OCI-LY3 (cell line): ENCODE measurements around the gene MYH7.

Source experiments
- H2AFZ ChIP-seq: fragments of 200-600, 300-600 bp; shearing (Covaris generic); 2 replicates; pipeline ENCODE4 v1.6.0; 2014; ENCODE audit warnings: antibody characterized with exemption, low read depth, low read length
- H3K27ac ChIP-seq: fragments of 200-600, 300-600 bp; sonication (generic); 2 replicates; pipeline ENCODE4 v1.5.1; 2014; ENCODE audit warnings: mild to moderate bottlenecking, low read length, moderate library complexity, mixed read lengths
- H3K27me3 ChIP-seq: fragments of 200-600, 300-600 bp; sonication (generic); 2 replicates; pipeline ENCODE4 v1.6.1; 2014; ENCODE audit warnings: low read depth, low read length, mixed read lengths
- H3K36me3 ChIP-seq: fragments of 200-600, 300-600 bp; sonication (generic); replicated peaks from 2 replicates; pipeline ENCODE3; 2014; ENCODE audit warnings: low read depth, low read length, mixed read lengths
- H3K4me1 ChIP-seq: fragments of 300-600, 200-600 bp; sonication (generic); 2 replicates; pipeline ENCODE4 v1.6.1; 2014; ENCODE audit warnings: low read length, mixed read lengths
- H3K4me2 ChIP-seq: fragments of 200-600, 300-600 bp; sonication (generic); 2 replicates; pipeline ENCODE4 v1.6.1; 2014; ENCODE audit warnings: low read length, mixed read lengths
- H3K4me3 ChIP-seq: fragments of 300-600, 200-600 bp; sonication (generic); 2 replicates; pipeline ENCODE4 v1.5.1; 2014; ENCODE audit warnings: antibody characterized with exemption, mild to moderate bottlenecking, low read length, moderate library complexity
- H3K79me2 ChIP-seq: fragments of 300-600, 200-600 bp; shearing (Covaris generic); 2 replicates; pipeline ENCODE4 v1.6.1; 2014; ENCODE audit warnings: mild to moderate bottlenecking, low read length, mixed read lengths
- H3K9ac ChIP-seq: fragments of 300-600, 200-600 bp; shearing (Covaris generic); 2 replicates; pipeline ENCODE4 v1.6.0; 2014; ENCODE audit warnings: mild to moderate bottlenecking, low read length, moderate library complexity
- H3K9me3 ChIP-seq: fragments of 200-600, 300-600 bp; shearing (Covaris generic); 2 replicates; pipeline ENCODE4 v1.6.1; 2014; ENCODE audit warnings: low read length, mixed read lengths; ENCODE audit not compliant: insufficient read depth
- H4K20me1 ChIP-seq: fragments of 200-600, 300-600 bp; sonication (generic); 2 replicates; pipeline ENCODE4 v1.6.1; 2016; ENCODE audit warnings: low read length, mixed read lengths; ENCODE audit not compliant: insufficient read depth
- CTCF ChIP-seq: fragments of 200-600, 300-600 bp; sonication (generic); IDR thresholded peaks from 2 replicates; pipeline ENCODE4 v1.5.1; 2014; ENCODE audit warnings: antibody characterized with exemption, low read length, low read depth
- EZH2phosphoT487 ChIP-seq: fragments of 200-600 bp; shearing (Covaris generic); IDR thresholded peaks from 2 replicates; pipeline ENCODE4 v1.6.1; 2018; ENCODE audit warnings: antibody characterized with exemption, mixed run types, low read depth

MYH7 gene

DNA sequence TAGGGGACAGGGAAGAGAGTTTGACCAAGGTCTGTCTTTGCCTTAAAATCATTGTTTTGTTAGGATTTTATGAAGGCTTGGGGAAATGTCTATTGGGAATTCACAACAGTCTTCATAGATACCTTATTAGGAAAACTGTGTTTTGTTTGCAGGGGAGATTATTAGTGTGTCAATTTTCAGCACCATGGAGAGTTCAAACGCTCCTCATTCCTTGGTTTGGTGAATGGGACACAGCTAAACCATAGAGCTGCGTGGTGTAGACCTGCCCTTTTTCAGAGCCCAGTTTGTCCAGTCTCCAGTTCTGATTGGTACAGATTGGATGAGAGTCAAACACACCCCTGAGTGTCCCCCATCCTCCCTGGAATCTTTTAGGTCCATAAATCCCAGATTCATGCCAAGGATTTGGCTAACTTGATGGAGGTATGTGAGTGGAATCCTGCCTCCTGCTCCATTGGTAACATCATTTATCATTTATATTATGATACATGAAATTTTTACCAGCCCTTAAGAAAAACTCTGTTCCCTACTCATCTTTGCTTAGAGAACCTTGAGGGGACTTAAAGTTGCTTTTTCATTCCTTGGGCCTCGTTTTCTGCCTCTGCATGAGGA, 46.0 kb upstream of the MYH7 start:
- Histone ChIP-seq H3K4me1 (no peaks in the 10 kb centered on the region), H3K4me2 (no peak overlapping the region), H2AFZ (no peak overlapping the region), H3K9ac (no peak overlapping the region), H3K27ac (no peak overlapping the region), H3K9me3 (no peaks in the 10 kb centered on the region), H3K27me3 (no peaks in the 10 kb centered on the region), H4K20me1 (peaks cover 11% of the 10 kb centered on the region), H3K36me3 (peaks cover 44% of the 10 kb centered on the region), H3K79me2 (no peaks in the 10 kb centered on the region), H3K4me3 (no peak overlapping the region)
- TF ChIP-seq CTCF, result no peak
- TF ChIP-seq EZH2phosphoT487, result no peak

- no peaks in the 10 kb centered on the region for H3K79me2 ChIP-seq
- H3K4me1 ChIP-seq, result no peaks in the 10 kb centered on the region
- no peaks in the 10 kb centered on the region for H3K27me3 ChIP-seq
- H2AFZ ChIP-seq, result no peak overlapping the region
- H3K27ac ChIP-seq, result no peak overlapping the region
- H4K20me1 ChIP-seq, result peaks cover 11% of the 10 kb centered on the region
- no peaks in the 10 kb centered on the region for H3K9me3 ChIP-seq
- peaks cover 66% of the 10 kb centered on the region for H3K36me3 ChIP-seq
- no peak overlapping the region for H3K4me3 ChIP-seq
- H3K4me2 ChIP-seq, result no peak overlapping the region
- TF ChIP-seq CTCF (peak; percentile 81), EZH2phosphoT487 (no peak)
- no peak overlapping the region for H3K9ac ChIP-seq
These were observed 42.8 kb upstream of the MYH7 start for GRCh38 chr14:23478109-23478759.

DNA sequence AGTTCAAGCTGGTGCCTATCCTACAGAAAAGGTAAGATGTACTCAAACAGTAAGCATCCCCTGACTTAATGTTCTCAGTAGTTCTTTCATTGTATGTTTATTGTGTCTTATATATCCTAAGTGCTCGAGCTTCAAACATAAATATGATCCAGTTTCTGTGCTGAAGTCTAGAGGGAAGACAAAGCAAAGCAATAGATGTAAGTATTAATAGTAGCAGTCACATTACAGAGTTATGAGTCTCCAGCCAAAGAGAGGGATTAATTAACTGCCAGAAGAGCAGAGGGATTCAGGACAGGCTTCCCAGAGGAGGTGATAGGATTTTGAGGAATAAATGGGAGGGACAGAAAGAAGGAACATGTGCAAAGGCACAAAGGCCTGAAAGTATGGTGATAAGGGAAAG, 35.5 kb upstream of the MYH7 start:
- H3K79me2 ChIP-seq, result peaks cover 21% of the 10 kb centered on the region
- H3K4me2 ChIP-seq, result no peak overlapping the region
- no peaks in the 10 kb centered on the region for H4K20me1 ChIP-seq
- no peak overlapping the region for H3K27ac ChIP-seq
- H2AFZ ChIP-seq, result no peak overlapping the region
- H3K4me3 ChIP-seq, result no peak overlapping the region
- no peaks in the 10 kb centered on the region for H3K9me3 ChIP-seq
- H3K9ac ChIP-seq, result no peak overlapping the region
- peaks cover 13% of the 10 kb centered on the region for H3K4me1 ChIP-seq
- H3K27me3 ChIP-seq, result no peaks in the 10 kb centered on the region
- peaks cover 26% of the 10 kb centered on the region for H3K36me3 ChIP-seq
- no peak for TF ChIP-seq CTCF
- no peak for TF ChIP-seq EZH2phosphoT487

DNA sequence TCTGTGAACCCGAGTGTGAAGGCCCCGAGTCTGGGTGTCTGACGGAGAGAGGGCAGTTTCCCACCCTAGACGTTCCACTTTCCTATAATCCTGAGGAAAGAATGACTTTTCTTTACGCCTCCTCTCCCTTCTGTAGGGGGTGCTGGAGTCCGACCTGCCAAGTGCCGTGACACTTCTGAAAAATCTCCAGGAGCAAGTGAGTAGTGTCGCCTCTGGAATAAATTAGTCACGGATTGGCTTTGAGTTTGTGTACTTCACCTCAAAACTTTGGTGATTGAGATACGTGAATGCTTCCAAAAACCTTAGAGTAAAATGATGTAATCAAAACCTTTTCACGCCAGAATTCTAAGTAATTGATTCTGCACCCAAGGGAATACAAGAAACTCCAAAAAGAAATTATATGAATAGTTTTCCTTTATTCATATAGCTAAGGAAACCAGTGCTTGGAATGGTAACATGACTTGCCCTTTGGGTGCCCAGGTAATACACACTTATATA, 34.5 kb upstream of the MYH7 start:
- Histone ChIP-seq H3K79me2 (peaks cover 21% of the 10 kb centered on the region), H3K4me2 (peak overlapping the region; percentile 77), H3K9ac (peak overlapping the region; percentile 82), H3K4me1 (peaks cover 13% of the 10 kb centered on the region), H3K27me3 (no peaks in the 10 kb centered on the region), H2AFZ (peak overlapping the region; percentile 58; the same call in 1 of the 2 replicates), H3K9me3 (no peaks in the 10 kb centered on the region), H3K36me3 (peaks cover 16% of the 10 kb centered on the region), H3K4me3 (peak overlapping the region; percentile 97), H3K27ac (peak overlapping the region; percentile 46), H4K20me1 (no peaks in the 10 kb centered on the region)
- no peak for TF ChIP-seq CTCF
- TF ChIP-seq EZH2phosphoT487, result no peak
